COLO668 (cell line): Measurements from ENCODE around the gene TEX38.
"Not testable (repeated sequence)": the region's sequence is repeated elsewhere in the genome, so short reads cannot be mapped to it uniquely, and the experiment has no call there.

ENCODE experiments used
- DNase-seq: peaks from one replicate; lab custom pipeline; 2025; ENCODE audit not compliant: unreplicated experiment; lab: John Stamatoyannopoulos, UW

The TEX38 gene

DNA sequence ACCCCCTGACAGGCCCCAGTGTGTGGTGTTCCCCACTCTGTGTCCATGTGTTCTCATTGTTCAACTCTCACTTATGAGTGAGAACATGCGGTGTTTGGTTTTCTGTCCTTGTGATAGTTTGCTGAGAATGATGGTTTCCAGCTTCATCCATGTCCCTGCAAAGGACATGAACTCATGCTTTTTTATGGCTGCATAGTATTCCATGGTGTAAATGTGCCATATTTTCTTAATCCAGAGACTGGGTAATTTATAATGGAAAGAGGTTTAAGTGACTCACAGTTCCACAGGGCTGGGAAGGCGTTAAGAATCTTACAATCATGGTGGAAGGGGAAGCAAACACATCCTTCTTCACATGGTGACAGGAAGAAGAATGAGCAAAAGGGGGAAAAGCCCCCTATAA is 17.0 kb upstream of the TEX38 start:
- DNase-seq = not testable (repeated sequence)

DNA sequence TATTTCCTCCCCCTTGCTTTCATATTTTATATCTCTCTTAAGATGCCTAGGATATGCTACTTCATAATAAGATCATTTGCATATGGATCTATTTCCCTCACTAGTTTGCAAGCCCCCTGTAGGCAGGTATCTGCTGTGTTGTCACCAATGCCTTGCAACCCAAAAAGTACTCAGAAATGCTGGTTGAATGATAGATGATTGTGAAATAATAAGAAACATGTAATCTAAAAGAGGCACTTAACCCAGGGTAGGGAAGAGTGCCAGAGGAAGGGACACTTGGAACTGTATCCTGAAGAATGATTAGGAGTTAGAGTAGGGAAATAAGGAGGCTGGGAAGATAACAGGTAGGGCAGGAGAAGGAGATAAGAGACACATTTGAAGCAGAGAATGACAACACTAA is 15.8 kb upstream of the TEX38 start:
- no peak for DNase-seq

GRCh38 chr1:46656643-46657042 is 15.0 kb upstream of the TEX38 start:
- no peak for DNase-seq

DNA sequence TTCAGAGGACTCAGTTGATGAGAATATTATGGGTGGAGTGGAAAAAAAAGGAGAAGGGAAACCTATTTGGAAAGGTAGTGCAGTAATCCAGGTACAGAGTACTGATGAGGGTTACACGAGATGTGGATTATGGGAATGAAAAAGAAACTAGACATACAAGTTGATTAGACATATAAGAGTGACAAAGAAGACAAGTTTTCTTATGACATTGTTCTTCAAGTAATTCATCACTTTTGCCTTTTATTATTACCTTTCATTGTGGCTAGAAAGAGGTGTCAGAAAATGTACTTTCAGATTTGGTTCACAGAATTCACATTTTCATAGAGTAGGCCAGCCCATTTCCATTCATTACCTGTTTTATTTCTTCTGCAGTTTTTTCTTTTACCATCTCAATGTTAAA is 13.9 kb upstream of the TEX38 start:
- no peak for DNase-seq

- DNase-seq = no peak
These were observed 12.3 kb upstream of the TEX38 start for GRCh38 chr1:46659307-46659870.

GRCh38 chr1:46660116-46660515 is 11.5 kb upstream of the TEX38 start:
- DNase-seq = not testable (repeated sequence)

DNA sequence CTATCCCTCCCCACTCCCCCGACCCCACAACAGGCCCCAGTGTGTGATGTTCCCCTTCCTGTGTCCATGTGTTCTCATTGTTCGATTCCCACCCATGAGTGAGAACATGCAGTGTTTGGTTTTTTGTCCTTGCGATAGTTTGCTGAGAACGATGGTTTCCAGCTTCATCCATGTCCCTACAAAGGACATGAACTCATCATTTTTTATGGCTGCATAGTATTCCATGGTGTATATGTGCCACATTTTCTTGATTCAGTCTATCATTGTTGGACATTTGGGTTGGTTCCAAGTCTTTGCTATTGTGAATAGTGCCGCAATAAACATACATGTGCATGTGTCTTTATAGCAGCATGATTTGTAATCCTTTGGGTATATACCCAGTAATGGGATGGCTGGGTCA is 8.7 kb upstream of the TEX38 start:
- not testable (repeated sequence) for DNase-seq

- no peak for DNase-seq
These were observed 5.7 kb upstream of the TEX38 start for GRCh38 chr1:46665983-46666382.

GRCh38 chr1:46667782-46668760 is 3.6 kb upstream of the TEX38 start, which contains the start of gene ATPAF1:
Gene ATPAF1, minus strand, starts transcription at chr1:46668364. Its CDS starts 42 bp downstream, at chr1:46668322.
- DNase-seq = peak; percentile 92

- no peak for DNase-seq
These were observed 1.5 kb upstream of the TEX38 start for GRCh38 chr1:46670134-46670533.

DNA sequence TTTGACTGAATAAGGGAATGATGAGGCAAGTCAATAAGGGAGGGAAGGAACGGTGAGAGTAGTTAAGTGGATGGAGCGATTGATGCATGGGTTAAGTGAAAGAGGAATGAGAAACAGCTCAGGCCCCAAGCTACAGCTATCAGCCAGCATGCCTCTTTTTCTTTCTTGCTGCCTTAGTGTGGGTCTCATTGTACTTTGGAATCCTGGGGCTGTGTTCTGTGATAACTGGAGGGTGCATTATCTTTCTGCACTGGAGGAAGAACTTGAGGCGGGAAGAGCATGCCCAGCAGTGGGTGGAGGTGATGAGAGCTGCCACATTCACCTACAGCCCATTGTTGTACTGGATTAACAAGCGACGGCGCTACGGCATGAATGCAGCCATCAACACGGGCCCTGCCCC is 1.0 kb downstream of the TEX38 start:
- DNase-seq = no peak

DNA sequence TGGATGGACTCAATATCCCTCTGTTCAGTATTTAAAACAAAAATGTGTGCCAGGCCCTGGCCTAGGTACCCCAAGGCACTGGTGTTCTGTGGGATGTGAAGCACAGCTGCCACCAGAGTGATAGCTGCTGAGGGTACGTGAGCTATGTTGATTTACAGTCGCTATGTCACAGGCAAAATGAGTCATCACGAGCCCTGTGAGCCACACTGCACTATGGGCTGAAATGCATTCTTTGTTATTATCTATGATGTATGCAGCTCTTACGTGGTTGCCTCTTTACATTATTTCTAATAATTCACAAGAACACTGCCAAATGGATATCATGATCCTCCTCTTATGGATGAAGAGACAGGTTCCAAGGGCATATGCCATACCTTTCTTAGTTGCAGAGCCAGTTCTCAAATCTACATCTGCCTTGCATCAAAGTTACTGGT is 2.1 kb downstream of the TEX38 start:
- DNase-seq = peak; percentile 32

- DNase-seq = no peak
These were observed 4.1 kb downstream of the TEX38 start for GRCh38 chr1:46675549-46676314.

DNA sequence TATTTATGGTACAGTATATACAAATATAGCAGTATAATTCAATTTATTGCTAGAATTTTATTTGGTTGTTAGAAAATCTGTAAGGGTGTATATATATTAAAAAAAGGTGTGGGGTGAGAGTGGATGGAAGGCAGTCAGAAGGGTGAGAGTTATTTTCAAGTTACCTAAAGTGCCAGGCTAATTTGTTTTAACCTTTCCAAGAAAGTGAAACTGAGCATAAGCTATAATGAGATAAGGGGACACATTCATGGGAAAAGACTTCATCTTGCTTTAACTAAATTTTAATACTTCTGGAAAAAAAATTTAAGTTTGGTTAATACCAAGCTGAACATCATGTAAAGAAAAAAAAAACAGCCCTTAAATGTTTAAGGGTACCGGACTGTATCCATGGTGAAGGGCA is 4.9 kb downstream of the TEX38 start:
- no peak for DNase-seq

GRCh38 chr1:46677339-46677738 is 5.7 kb downstream of the TEX38 start:
- no peak for DNase-seq

DNA sequence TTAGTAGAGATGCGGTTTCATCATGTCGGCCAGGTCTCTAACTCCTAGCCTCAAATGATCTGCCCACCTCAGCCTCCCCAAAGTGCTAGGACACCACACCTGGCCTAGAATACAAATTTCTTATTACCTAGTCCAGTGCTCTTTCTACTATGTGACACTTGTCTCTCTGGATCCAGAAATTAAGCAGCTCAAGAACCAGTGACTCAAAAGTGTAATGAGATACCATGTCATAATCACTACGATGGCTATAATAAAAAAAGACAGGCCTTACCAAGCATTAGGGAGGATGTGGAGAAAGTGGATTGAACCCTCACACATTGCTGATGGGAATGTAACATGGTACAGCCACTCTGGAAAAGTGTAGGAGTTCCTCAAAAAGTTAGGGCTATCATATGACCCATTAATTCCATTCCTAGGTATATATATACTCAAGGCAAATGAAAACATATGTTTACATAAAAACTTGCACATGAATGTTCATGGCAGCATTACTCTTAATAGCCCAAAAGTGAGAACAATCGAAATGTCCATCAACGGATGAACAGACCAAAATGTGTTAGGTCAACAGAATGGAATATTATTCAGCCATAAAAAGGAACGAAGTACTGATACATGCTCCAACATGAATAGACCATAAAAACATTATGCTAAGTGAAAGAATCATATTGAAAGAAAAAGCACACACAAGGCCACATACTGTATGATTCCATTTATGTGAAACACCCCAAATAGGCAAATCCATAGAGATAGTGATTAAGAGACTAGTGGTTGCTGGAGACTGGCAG is 8.3 kb downstream of the TEX38 start:
- no peak for DNase-seq

GRCh38 chr1:46681333-46682034 is 9.8 kb downstream of the TEX38 start:
- DNase-seq = no peak

DNA sequence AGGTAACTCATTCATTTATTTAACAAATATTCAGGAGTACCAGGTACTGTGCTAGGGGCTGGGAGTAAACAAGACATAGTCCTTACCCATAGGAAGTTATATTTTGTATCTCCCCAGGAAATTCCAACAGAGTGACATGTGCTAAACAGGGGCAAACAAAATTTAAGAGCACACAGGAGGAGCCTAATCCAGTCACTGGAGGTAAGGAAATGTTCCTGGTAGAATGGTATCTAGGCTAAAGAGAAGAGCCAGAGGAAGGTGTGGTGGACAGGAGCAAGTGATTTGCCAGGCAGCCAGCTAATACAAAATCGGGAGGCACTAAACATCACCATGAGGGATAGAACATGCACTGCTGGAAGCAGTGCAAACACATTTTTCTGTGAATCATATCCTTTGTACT is 10.4 kb downstream of the TEX38 start:
- no peak for DNase-seq

DNA sequence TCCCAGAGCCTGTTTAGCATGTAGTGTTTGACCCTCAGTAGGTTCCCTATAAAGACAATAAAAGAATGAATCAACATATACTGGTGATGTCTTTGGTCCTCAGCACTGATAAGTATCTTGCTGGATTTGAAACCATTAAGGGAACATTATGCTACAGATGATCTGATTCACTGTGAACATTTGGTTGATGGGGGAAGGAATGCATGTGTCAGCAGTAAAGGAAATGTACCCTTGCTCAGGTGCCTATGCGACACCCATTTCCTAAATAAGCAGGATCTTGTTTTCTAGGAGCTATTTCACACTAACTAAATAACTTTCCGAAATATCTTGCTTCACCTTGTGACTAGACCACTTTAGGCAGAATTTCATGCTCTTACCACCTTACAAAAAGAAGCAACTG is 13.0 kb downstream of the TEX38 start:
- no peak for DNase-seq

DNA sequence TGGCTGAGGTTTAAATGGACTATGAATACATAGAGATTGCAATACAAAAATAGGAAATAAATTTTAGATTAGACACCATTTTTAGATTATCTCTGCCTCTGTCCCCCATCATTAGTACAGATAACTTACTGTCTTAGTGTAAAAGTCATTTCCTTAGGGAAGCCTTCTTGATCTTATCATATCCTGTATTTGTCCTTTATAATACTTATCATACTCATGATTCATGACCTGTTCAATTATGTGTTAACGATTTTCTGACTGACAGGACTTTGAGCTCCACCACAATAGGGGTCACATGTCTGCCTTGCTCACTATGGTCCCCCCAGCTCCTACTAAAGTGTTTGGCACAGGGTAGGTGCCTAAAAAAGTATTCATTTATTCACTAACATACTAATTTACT is 14.6 kb downstream of the TEX38 start:
- DNase-seq = no peak
